Stimulated activated CD4-positive, alpha-beta T cell treated with anti-CD3 and anti-CD28 coated beads, Interleukin-4, amount 100 ng/mL, for 4 hours (primary cell): Measurements from ENCODE around the gene ATG4D.
A peak's percentile ranks its signal among the peaks of the same experiment; 100 is the strongest.

ENCODE experiments used
- DNase-seq, 2 experiments: peaks; one replicate each; pipeline ENCODE4 v3.0.0-alpha.2; 2020

Gene ATG4D

DNA sequence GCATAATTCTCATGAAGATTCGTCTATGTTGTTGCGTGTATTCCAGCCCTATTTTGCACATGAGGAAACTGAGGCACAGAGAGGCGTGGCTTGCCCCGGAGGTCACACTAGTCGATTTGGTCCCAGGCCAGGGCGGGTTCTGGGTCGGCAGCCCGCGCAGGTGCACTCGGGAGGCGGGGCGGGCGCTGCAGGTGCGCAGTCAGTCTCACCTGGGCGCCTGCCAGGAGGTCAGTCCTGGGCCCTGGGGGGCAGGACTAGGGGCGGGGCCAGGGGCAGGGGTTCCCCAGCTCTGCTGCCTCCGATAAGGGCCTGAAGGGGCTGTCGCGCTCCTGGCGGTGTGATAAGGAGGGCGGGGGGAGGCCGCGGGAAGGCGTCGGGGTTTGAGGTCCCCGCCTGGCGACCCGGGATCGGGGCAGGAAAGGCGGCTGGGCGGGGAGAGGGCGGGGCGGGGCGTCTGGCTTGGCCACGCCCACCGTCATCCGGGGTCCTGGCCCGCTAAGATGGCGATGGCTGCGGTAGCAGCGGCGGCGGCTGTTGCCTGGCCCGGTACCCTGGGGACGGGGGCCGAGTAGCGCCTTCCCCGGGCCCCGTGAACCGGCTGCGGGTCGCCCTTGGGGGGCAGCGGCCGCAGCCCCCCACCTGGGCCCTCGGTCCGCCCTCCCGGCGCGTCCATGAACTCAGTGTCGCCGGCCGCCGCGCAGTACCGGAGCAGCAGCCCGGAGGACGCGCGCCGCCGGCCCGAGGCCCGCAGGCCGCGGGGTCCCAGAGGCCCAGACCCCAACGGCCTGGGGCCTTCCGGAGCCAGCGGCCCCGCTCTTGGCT is at the start of gene ATG4D:
Gene ATG4D, plus strand, starts transcription at position 485 of the 822 bp plus-strand sequence. Its CDS starts 187 bp downstream, at position 672.
- peak; percentile 71 to 81 for DNase-seq

DNA sequence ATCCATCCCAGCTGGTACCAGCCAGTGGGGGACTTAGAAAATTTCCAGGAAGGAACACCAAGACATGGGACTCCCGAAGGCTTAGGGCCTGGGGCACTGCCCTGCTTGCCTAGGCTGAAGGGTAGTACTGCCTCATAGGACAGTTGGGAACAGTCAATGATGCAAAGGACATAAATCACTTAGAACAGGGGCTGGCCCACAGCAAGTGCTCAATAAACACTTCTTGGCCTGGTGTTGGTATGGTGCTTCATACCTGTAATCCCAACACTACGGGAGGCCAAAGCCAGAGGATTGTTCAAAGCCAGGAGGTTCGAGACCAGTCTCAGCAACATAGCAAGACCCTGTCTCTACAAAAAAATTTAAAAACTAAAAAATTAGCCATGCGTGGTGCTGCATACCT is 46.3 kb upstream of the ATG4D start:
- DNase-seq: no peak

DNA sequence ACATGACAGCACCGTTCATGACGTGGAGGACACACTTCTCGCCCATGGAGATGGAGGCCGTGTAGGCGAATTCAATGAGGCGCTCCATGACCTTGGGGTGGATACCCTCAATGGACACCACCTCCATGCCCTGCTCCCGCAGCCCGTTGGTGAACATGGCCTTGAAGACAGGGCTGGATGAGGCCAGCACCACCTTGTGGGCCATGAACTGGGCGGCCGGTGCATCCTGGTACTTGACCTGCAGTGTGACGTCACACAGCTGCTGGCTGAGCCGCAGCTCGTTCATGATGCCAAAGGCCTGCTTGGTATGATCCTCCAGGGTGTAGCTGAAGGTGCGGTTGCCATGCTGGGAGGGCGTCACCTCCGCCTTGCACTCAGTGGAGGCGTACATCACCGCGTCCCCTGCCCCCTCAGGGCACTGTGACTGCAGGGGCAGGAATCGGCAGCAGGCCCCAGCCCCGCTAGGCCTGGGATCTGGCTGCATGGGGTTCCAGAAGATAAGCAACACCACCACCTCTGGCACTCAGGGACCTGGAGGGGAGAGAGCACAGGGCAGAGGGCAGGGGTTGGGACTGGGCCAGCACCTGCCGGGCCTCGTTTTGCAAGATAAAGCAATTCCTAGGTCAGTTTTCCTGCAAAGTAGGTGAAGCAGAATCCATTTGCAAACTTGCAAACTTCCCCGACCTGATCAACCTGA is 44.0 kb upstream of the ATG4D start:
- no peak for DNase-seq

DNA sequence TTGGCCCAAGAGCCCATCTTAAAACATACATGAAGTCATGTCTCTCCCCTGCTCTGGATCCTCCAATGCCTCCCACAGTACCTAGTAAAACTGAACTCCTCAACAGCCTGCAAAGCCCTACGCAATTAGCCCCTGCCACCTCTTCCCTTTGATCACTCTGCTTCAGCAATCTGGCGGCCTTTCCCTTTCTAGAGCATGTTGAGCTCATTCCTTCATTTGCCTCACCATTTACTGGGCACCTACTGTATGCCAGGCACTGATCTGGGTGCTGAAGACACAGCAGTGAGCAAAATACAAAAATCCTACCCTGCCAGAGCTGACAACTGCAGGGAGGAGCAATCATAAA is 43.5 kb upstream of the ATG4D start:
- DNase-seq: no peak

DNA sequence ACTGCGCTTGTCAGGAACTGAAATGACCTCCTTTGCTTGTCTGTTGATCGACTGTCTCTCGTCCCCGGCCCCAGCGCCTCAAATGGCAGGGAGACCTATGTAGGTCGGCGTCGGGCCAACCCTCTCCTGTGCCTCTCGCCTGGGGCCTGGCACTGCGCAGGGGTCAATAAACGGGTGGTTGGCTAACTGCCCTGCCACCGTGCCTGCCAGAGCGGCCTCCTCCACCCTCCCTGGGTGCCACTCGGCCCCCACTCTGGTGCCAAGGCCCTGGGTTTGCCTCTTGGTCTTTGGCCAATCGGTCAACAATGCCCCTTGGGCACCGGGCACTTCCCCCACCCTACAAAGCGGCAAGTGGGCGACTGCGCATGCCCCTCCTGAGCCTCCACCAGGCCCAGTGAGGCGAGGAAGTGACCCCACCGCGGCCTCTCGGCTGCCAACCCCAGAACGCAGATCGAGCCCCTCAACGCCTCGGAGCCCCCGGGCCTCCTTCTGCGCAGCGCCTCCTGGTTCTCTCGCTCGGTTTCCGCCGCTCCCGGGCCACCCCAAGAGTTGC is 41.7 kb upstream of the ATG4D start:
- DNase-seq: peak in 1 of 2 experiments; percentile 54

DNA sequence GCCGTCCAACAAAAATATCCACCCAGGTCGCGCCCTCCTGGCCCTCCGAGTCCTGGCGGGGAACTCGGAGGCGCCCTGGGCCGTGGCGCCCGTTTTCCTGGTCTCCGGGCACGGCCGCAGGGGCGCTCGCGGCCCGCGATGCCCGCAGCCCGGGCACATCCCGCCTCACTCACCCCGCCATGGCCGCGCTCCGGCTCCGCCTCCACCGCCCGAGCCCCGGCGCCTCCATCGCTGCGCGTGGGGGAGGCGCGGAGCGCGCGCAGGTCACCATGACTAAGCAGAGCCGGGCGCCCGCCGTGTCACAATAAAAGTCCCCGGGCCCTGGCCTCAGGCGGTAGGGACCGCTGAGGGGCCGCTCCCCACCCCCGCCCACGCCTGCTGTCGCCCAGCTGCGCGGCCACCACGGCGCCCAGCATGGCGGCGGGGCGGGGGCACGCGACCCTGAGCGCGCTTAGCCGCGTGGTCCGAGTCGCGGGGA is 41.1 kb upstream of the ATG4D start:
- peak; percentile 86 to 89 for DNase-seq

DNA sequence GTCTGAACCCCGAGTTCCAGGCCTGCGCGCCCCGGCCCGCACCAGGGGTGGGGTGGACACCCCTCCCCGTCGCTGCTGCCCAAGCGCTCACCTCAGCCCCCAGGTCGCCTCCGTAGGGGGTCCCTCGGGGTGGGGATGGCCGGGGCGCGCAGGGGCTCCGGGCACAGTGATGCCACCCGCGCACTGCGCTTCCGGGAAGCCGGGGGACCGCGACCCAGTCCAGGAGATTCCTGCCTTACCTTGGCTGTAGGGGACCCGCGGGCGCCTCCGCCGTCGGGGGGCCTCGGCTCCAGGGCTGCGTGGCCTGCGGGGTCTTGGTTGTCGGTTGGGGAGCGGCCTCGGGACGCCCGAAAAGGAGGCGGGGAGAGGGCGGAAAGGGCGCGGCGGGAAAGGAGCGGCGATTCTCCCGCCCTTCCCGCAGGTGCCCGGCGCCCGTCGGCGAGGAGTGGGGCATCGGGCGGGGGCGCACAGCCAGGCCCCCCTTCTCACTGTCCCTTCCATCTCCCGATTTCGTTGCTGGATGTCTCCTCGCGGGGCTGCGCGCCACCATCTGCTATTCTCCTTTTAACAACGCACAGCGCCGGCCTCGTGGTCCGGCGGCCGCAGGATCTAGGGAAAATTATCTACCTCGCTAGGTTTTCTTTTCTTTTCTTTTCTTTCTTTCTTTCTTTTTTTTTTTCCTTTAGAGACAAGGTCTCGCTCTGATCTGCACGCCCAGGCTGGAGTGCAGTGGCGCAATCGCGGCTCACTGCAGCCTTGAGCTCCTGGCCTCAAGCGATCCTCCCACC is 40.5 kb upstream of the ATG4D start, which contains the start of gene KEAP1:
Gene KEAP1, minus strand, starts transcription at position 355 of the 788 bp plus-strand sequence. CDS start 3,323 bp downstream, outside the sequence.
- peak; percentile 33 to 48 for DNase-seq

DNA sequence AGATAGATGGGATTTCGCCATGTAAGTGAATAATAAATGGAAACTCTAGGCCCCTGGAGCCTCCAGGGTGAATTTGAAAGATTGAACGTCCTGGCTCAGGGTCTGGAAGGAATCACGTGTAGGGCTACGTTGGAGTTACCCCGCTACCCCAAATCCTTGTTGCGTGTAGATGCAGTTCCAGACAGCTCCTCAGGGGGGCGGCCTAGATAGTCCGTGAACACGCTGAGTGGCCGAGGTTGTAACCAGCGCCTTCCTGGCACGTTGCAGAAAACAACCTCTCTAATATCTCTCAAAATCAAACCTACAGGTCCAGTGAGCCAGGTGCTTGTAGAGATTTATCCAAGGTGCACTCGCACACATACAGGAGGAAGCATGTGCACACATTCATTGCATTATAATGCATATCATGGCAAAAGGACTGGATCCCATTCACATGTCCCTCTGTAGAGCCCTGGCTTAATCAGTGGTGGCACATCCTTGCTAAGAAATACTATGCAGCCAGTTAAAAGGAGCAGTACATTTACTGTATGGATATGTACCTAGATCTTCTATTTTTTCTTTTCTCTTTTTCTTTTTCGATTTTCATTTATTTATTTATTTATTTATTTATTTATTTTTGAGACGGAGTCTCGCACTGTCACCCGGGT is 38.0 kb upstream of the ATG4D start:
- peak; percentile 74 to 82 for DNase-seq

DNA sequence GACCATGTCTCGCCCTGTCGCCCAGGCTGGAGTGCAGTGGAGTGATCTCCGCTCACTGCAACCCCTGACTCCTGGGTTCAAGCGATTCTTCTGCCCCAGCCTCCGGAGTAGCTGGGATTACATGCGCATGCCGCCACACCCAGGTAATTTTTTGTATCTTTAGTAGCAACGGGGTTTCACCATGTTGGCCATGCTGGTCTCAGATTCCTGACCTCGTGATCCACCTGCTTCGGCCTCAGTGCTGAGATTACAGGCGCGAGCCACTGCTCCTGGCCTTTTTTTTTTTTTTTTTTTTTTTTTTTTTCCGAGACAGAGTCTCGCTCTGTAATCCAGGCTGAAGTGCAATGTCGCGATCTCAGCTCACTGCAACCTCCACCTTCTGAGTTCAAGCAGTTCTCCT is 35.7 kb upstream of the ATG4D start:
- DNase-seq: no peak

DNA sequence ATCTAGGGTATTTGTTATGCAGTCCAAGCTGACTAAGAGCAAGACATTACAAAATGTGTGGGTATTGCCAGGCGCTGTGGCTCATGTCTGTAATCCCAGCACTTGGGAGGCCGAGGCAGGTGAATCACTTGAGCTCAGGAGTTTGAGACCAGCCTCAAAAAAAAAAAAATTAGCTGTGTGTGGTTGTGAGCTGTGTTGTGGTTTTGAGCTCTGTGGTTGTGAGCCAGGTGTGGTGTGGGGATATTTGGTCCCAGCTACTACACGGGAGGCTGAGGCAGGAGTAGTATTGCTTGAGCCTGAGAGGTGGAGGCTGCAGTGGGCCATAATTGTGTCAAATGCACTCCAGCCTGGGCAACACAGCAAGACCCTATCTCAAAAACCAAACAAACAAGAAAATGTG is 35.0 kb upstream of the ATG4D start:
- no peak for DNase-seq

DNA sequence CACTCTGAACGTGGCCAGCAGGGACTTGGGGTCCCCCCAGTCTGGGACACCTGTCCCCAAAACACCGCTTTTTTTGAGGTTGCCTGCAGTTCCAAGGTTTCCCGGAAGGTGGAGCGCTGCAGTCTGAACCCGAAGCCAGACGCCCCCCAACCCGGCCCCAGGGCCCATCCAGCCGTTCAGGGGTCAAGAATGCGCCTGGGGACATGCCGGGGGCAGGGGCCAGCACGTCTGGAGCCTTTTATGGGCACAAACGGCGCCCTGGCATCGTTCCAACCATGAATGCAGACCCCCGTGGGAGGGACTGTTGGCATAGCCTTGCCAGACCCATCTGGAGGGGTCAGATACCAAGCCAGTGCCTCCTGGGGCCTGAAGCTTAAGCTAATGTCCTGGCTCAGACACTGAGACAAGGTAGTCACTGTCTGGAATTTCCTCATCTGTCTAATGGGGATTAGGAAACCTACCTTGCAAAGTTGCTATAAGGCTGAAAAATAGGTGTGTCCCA is 33.4 kb upstream of the ATG4D start:
- peak; percentile 37 to 57 for DNase-seq

DNA sequence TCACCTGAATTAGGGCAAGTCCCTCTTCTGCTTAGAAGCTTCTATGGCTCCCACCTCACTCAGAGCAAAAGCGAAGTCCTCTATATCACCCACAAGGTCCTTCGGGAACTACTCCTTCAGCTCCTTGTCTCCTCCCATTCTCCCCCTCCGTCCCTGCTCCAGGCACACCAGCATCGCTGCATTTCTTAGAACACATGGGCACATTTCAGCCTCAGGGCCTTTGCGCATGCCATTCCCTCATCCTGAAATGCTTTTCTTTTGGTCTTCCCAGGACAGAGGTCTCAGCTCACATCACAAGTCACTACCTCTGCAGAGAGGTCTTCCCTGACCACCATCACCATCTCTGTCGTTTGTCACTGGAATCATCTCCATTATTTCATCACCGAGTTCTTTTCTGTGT is 30.5 kb upstream of the ATG4D start:
- no peak for DNase-seq

DNA sequence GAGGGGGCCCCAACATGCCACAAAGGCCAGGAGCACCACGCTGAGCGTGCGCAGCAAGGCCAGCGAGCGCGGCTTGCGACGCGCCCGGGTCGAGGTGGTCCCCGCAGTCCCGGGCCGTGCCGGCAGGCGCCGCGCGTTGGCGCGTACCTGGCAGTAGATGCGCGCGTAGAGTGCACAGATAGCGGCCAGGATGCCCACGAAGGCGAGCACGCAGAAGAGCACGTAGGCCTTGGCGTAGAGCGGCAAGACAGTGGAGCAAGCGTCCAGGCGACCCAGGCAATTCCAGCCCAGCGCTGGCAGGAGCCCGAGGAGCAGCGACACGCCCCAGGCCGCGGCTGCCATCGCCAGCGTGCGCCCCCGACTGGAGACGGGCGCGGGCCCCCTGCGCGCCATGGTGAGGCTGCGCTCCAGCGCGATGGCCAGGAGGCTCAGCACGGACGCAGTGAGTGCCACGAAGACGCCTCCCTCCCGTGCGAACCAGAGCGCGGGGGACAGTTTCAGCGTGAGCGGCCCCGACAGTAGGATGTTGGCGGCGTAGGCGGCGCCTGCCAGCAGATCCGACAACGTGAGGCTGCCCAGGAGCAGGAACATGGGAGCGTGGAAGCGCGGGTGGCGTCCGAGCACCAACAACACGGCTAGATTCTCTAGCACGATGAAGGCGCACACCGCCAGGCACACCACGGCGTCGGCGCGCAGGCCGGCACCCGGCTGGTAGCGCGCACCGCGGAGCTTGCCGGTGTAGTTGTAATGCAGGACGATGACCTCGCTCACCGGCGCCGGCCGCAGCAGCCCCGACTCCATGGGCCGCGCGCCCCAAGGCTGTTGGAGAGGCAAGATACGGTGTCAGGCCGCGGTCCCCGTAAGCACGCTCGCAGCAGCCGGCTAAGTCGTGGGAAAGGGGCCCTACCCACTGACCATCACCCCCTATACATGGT is 29.2 kb upstream of the ATG4D start:
- DNase-seq: peak; percentile 16 to 37

DNA sequence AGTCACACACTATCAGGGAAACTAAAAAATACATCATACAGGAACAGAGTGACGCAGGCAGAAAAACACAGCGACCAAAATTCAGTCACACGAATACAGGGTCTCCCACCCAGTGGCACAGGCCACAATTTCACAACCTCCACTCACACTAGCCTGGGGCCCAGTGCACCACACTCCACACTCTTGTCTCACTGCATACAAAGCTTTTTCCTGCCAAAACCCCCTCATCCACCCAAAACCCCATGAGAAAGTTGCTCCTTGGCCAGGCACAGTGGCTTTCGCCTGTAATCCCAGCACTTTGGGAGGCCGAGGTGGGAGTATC is 27.7 kb upstream of the ATG4D start:
- DNase-seq: peak in 1 of 2 experiments; percentile 6

DNA sequence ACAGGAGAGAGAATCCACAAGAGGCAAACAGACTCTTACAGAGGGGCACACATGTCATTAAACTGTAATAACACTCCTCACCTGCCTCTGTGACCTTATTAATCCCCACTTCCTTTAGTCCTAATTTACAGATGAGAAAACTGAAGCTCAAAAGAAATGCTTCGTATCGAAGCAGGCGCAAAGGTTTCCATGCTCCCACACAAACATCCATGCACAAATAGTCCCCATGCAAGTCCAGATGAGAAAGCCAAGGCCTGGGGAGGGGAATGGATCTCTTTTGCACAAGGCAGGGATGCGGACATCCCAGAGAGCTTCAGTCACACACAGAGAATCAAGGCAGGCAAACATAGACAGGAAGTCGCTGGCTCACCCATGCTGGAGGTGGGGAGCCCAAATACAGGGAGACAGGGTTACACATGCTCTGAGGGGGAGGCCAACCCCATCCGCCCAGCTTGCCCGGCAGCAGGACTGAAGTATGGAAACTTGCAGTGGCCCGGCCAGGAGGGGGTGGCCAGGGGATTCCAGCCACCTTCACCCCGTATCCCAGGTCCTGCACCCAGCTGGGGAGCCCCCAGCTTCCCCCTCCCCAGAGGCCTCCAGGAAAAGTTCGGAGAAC is 26.9 kb upstream of the ATG4D start:
- no peak for DNase-seq

DNA sequence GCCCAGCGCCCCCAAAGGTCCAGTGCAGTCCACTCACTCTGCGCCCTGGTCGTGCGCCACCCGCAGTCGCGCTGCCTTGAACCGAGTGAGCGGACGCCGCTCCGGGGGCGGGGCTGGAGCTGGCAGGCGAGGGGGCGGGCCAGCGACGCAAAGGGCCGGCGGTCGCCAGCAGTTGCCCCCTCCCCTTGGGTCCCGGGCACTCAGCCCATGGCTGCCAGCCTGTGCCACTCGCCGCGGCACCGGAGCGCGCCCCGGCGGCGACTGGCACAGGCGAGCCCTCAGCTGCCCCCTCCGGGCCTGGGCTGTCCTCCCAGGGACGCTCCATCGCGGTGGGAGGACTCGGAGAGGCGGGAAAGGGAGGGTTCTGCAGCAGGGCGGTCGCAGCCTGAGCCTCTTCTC is 26.3 kb upstream of the ATG4D start, which contains the start of gene S1PR5:
Gene S1PR5, minus strand, starts transcription at position 87 of the 399 bp plus-strand sequence. CDS start 2,436 bp downstream, outside the sequence.
- no peak for DNase-seq

DNA sequence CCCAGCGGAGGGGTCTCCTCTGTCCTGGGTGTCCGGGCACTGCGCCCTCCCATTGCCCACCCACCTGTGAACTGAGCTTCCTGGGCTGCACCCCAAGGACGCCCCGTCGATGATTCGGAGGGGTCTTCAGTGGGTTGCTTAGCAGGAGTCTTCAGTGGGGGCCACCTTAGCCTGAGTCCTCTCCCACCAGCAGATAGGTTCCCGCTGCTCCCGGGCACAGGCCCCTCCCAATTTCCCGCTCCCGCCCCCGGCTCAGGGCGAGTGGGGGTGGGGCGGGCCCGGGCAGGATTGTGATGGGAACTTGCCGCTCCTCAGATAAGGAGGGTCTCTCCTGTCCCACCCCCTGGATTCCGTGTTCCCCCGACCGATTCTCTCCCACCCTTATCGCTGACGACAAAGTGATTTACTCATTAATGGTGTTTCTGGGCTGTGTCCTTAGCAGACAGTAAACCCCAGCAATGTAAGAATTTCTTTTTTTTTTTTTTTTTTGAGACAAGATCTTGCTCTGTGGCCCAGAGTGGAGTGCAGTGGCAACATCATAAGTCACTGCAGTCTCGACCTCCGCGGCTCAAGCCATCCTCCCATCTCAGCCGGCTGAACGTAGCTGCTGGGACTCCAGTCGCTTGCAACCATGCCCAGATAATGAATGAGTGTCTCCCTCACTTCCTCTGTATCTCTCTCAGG is 25.8 kb upstream of the ATG4D start:
- DNase-seq: no peak

DNA sequence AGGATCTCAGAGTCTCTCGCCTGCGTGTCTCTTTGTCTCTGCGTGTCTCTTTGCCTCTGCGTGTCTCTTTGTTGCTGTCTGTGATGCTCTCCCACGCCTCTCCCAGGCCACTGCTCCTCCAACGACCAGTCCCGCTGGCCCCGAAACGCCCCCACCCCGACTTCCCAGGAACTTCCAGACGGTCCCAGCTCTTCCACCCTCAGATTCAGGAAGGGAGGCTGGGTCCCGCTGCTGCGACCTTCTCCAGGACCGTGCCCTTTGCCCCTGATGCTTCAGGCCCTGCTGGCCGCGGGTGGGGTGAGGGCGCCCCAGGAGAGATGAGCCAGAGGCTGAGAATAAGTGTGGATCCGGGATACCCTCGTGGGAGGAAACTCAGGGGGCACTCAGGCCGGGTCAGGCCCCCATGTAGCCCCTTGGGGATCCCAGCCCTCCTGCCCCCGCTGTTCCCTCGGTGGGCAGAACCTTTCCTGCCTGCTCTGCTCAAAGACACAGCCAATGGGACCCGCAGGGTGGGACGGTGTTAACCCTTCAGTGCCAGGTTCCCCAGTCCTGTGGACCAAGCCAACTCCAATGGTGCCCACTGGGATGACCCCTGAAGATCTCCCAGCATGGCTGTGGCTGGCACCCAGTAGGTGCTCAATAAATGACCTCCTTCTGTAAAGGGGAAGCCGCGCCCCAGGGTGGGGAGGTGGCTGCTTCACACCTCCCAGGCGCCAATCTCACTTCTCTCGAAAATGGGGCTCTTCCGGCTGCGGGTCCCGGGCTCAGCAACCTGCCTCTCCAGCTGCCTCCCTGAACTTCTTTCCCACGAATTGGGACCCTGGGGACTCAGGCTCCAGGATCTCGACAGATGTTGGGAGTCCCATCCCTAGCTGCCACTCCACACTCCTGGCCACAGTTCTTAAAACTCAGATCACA is 25.0 kb upstream of the ATG4D start:
- no peak for DNase-seq

DNA sequence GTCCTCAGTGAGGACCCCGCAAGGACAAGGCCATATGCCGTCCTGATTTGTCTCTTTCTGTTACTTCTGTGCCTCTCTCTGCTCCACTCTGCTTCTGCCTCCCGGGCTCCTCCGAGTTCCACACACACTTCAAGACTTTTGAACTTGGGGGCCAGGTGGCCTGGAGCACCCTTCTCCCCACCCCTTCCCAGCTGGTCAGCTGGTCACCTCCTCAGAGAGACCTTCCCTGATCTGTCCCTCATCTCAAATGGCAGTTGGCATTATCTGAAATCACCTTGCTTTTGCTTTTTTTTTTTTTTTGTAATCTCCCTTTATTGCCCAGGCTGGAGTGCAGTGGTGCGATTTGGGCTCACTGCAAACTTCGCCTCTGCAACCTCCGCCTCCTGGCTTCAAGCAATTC is 24.3 kb upstream of the ATG4D start:
- no peak for DNase-seq
